ENCODE measurements around the gene PLA2G4F. TPM values are rescaled to one million over a fixed set of nuclear protein-coding genes. Genes with fewer than 3 reads are reported as not detected.

PLA2G4F gene
- total and polyA plus RNA-seq, 10 of the 15 experiments (the other 5 are each of a cell fraction or from before 2014, with no cell fraction given): not detected

- Histone ChIP-seq H3K4me3 (no peak overlapping the region), H3K36me3 (ENCODE audit: control insufficient read depth in 2 of 2, insufficient read depth in 2 of 2, low read length in 1 of 2) (peaks cover 21 to 44% of the 10 kb centered on the region in 2 experiments), H4K20me1 (ENCODE audit: control insufficient read depth, insufficient read depth) (no peaks in the 10 kb centered on the region), H3K9ac (ENCODE audit: control insufficient read depth, insufficient read depth, low read length) (no peak overlapping the region), H3K27ac (ENCODE audit: control insufficient read depth, insufficient read depth) (no peak overlapping the region), H3K79me2 (ENCODE audit: control insufficient read depth, insufficient read depth, low read length) (no peaks in the 10 kb centered on the region), H3K4me1 (ENCODE audit: control insufficient read depth, insufficient read depth, low read length) (0 out of 2 replicates have a peak, but pooled peaks cover 3% of the 10 kb centered on the region), H2AFZ (ENCODE audit: control insufficient read depth, low read depth, low read length) (no peak overlapping the region), H3K9me3 (replicated peaks; ENCODE audit: control insufficient read depth, insufficient read depth, low read length) (no peaks in the 10 kb centered on the region), H3K4me2 (ENCODE audit: control insufficient read depth, insufficient read depth) (no peak overlapping the region), H3K27me3 (replicated peaks in 1 of 2; ENCODE audit: control insufficient read depth in 2 of 2, insufficient read depth in 2 of 2, low read length in 1 of 2) (no peaks in the 10 kb centered on the region)
- ChIA-PET RAD21 (ENCODE audit: unreplicated experiment) (no interaction called here), POLR2A (no interaction called here), SMC1A (ENCODE audit: uncharacterized antibody, unreplicated experiment) (no interaction called here), CTCF (interaction anchor here (0.7 kb wide), 1 partner anchor 173 kb away, joined by 3 read pairs; no protein-coding TSS in a partner anchor)
- no TSS peak for BruUV-seq (replicated peaks)
- in situ Hi-C loops (cut with MboI): no loop called here
- DNase-seq (ENCODE audit: low read depth, low spot score): no peak
- TF ChIP-seq NR2F1 (conservative IDR thresholded peaks at IDR 0.05): no peak
- 0 out of 2 replicates have a peak, but pooled peaks have one; percentile 14 for TF ChIP-seq SPI1 (IDR thresholded peaks at IDR 0.05; ENCODE audit: borderline replicate concordance, insufficient read depth, low read depth, low read length)
- no peak for FAIRE-seq
- ATAC-seq: no peak
- intact Hi-C loops (cut with micrococcal nuclease; ENCODE audit: unreplicated experiment): no loop called here
- 94% methylated on average over 1 of the region's 1 CpG for WGBS (ENCODE audit: insufficient coverage, insufficient replicate concordance, low lambda C conversion rate, missing lambda C conversion rate)
Measured at GRCh38 chr15:42171122-42171521, 14.7 kb upstream of the PLA2G4F start.

DNA sequence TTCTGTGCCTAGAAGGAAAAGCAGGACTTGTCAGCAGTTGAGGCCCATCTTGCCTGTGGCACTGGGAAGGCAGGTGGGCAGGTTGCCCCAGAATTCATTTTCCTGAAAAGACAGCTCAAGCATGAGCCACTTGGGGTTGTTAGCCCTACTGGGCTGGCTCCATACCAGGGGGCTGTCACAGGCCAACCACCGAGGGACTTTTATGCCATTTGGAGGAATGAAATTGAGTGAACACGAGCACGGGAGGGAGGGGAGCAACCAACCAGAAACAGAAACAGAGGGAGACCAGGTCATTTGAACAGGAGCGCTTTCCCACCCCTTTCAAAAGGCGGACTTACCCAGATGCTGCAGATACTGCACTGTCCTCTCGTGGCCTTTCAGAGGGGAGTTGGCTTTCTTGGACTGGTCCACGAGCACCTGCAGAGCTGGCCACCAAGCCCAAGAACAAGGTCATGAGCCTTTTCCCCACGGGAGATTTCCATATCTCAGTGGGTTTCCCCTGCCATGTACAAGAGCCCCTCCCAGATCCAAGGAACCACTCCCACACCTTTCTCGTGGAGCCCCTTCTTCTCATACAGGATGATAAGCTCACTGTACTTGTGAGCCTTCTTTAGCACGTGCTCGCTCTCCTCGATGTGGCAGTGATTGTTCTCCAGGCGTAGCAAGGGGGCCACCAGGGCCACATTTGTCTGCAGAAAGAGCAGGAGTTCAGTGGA, 9.9 kb upstream of the PLA2G4F start:
- FAIRE-seq (no peak), ATAC-seq (no peak), DNase-seq (ENCODE audit: low read depth, low spot score) (no peak)
- WGBS (ENCODE audit: insufficient coverage, insufficient replicate concordance, low lambda C conversion rate, missing lambda C conversion rate): 97% methylated on average over 13 of the region's 13 CpGs
- Histone ChIP-seq H3K27ac (ENCODE audit: control insufficient read depth, insufficient read depth) (no peak overlapping the region), H3K79me2 (ENCODE audit: control insufficient read depth, insufficient read depth, low read length) (no peaks in the 10 kb centered on the region), H3K4me3 (no peak overlapping the region), H3K9me3 (replicated peaks; ENCODE audit: control insufficient read depth, insufficient read depth, low read length) (no peaks in the 10 kb centered on the region), H2AFZ (ENCODE audit: control insufficient read depth, low read depth, low read length) (no peak overlapping the region), H3K9ac (ENCODE audit: control insufficient read depth, insufficient read depth, low read length) (no peak overlapping the region), H3K4me2 (ENCODE audit: control insufficient read depth, insufficient read depth) (no peak overlapping the region), H3K36me3 (ENCODE audit: control insufficient read depth in 2 of 2, insufficient read depth in 2 of 2, low read length in 1 of 2) (peaks cover 31 to 49% of the 10 kb centered on the region in 2 experiments), H4K20me1 (ENCODE audit: control insufficient read depth, insufficient read depth) (no peaks in the 10 kb centered on the region), H3K27me3 (replicated peaks in 1 of 2; ENCODE audit: control insufficient read depth in 2 of 2, insufficient read depth in 2 of 2, low read length in 1 of 2) (no peaks in the 10 kb centered on the region), H3K4me1 (ENCODE audit: control insufficient read depth, insufficient read depth, low read length) (0 out of 2 replicates have a peak, but pooled peaks cover 3% of the 10 kb centered on the region)
- ChIA-PET POLR2A (no interaction called here), RAD21 (ENCODE audit: unreplicated experiment) (no interaction called here), CTCF (no interaction called here), SMC1A (ENCODE audit: uncharacterized antibody, unreplicated experiment) (interaction anchor here (1.0 kb wide), 1 partner anchor 53 kb away, joined by 3 read pairs; no protein-coding TSS in a partner anchor)
- intact Hi-C loops (cut with micrococcal nuclease; ENCODE audit: unreplicated experiment) (no loop called here), in situ Hi-C loops (cut with MboI) (no loop called here)
- BruUV-seq (replicated peaks): no TSS peak
- TF ChIP-seq HSF1 (IDR thresholded peaks at IDR 0.05; ENCODE audit: low read depth, low read length) (no peak), ELK1 (IDR thresholded peaks at IDR 0.05; ENCODE audit: low read depth, low read length) (no peak)
- TF ChIP-seq, protein P1, sequence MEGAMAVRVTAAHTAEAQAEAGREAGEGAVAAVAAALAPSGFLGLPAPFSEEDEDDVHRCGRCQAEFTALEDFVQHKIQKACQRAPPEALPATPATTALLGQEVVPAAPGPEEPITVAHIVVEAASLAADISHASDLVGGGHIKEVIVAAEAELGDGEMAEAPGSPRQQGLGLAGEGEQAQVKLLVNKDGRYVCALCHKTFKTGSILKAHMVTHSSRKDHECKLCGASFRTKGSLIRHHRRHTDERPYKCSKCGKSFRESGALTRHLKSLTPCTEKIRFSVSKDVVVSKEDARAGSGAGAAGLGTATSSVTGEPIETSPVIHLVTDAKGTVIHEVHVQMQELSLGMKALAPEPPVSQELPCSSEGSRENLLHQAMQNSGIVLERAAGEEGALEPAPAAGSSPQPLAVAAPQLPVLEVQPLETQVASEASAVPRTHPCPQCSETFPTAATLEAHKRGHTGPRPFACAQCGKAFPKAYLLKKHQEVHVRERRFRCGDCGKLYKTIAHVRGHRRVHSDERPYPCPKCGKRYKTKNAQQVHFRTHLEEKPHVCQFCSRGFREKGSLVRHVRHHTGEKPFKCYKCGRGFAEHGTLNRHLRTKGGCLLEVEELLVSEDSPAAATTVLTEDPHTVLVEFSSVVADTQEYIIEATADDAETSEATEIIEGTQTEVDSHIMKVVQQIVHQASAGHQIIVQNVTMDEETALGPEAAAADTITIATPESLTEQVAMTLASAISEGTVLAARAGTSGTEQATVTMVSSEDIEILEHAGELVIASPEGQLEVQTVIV (IDR thresholded peaks at IDR 0.05; ENCODE audit: borderline replicate concordance, partially characterized antibody): no peak
- TF ChIP-seq, protein P2, sequence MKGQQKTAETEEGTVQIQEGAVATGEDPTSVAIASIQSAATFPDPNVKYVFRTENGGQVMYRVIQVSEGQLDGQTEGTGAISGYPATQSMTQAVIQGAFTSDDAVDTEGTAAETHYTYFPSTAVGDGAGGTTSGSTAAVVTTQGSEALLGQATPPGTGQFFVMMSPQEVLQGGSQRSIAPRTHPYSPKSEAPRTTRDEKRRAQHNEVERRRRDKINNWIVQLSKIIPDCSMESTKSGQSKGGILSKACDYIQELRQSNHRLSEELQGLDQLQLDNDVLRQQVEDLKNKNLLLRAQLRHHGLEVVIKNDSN (IDR thresholded peaks at IDR 0.05; ENCODE audit: borderline replicate concordance, extremely low read length, insufficient read depth, low read depth, low read length): no peak
- TF ChIP-seq, protein P3, sequence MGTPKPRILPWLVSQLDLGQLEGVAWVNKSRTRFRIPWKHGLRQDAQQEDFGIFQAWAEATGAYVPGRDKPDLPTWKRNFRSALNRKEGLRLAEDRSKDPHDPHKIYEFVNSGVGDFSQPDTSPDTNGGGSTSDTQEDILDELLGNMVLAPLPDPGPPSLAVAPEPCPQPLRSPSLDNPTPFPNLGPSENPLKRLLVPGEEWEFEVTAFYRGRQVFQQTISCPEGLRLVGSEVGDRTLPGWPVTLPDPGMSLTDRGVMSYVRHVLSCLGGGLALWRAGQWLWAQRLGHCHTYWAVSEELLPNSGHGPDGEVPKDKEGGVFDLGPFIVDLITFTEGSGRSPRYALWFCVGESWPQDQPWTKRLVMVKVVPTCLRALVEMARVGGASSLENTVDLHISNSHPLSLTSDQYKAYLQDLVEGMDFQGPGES (IDR thresholded peaks at IDR 0.05): no peak

Data from GM12878 (cell line).